ENCODE data around the gene PTGFRN.

The PTGFRN gene

DNA sequence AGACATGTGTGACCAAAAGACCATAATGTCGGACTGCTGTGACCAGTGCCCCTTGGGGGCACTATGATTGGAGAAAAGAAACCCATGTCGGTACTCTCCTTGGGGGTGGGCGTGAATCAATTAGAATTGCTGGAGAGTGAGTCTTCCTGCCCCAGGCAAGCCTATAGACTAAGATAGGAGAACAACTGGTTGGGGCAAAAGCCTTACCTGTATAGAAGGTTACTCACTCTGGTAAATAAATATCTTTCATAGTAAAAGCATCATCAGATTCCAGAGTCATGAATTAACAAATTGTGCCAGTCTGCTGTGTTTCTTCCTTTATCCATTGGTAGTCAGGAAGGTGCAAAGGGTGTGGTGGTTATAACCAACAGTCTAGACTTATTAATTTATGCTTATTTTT lies 2.9 kb upstream of the PTGFRN start:
- Histone ChIP-seq H3K4me1 (ENCODE audit: low read length) (no peaks in the 10 kb centered on the region), H3K36me3 (replicated peaks; ENCODE audit: low read depth, low read length) (no peaks in the 10 kb centered on the region), H3K27ac (ENCODE audit: low read length) (no peak overlapping the region), H4K20me1 (ENCODE audit: insufficient read depth, low read length) (no peaks in the 10 kb centered on the region), H3K4me2 (ENCODE audit: low read length) (no peak overlapping the region), H3K4me3 (ENCODE audit: low read length) (no peak overlapping the region), H3K9me3 (ENCODE audit: insufficient read depth, low read length) (no peaks in the 10 kb centered on the region), H2AFZ (ENCODE audit: low read depth, low read length) (no peak overlapping the region), H3K27me3 (ENCODE audit: low read depth, low read length) (no peaks in the 10 kb centered on the region; the same call in 1 of the 2 replicates), H3K9ac (ENCODE audit: low read length) (no peak overlapping the region), H3K79me2 (ENCODE audit: low read length) (no peaks in the 10 kb centered on the region)
- TF ChIP-seq, protein P1, sequence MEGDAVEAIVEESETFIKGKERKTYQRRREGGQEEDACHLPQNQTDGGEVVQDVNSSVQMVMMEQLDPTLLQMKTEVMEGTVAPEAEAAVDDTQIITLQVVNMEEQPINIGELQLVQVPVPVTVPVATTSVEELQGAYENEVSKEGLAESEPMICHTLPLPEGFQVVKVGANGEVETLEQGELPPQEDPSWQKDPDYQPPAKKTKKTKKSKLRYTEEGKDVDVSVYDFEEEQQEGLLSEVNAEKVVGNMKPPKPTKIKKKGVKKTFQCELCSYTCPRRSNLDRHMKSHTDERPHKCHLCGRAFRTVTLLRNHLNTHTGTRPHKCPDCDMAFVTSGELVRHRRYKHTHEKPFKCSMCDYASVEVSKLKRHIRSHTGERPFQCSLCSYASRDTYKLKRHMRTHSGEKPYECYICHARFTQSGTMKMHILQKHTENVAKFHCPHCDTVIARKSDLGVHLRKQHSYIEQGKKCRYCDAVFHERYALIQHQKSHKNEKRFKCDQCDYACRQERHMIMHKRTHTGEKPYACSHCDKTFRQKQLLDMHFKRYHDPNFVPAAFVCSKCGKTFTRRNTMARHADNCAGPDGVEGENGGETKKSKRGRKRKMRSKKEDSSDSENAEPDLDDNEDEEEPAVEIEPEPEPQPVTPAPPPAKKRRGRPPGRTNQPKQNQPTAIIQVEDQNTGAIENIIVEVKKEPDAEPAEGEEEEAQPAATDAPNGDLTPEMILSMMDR (IDR thresholded peaks at IDR 0.05; ENCODE audit: low read depth, low read length): no peak
- TF ChIP-seq EZH2phosphoT487 (IDR thresholded peaks at IDR 0.05; ENCODE audit: low read depth): no peak

DNA sequence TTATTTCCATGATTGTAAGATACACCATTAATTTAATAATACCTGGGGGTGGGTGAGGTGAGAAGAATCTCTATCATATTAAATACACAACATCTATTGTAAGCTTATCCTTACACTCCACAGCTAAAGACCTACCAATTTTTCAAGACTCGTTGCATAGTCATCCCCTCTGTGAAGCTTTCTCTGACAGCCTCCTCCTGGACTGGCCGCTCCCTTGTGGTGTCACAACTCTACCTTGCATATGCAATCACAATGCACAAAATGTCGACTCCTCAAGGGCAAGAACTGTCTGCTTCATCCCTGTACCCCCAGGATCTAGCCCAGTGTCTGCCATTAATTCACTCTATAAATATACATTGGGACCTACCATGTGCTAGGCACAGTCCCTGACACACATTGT lies 2.4 kb upstream of the PTGFRN start:
- Histone ChIP-seq H3K9me3 (ENCODE audit: insufficient read depth, low read length) (no peaks in the 10 kb centered on the region), H3K4me2 (ENCODE audit: low read length) (no peak overlapping the region), H3K27me3 (ENCODE audit: low read depth, low read length) (no peaks in the 10 kb centered on the region; the same call in 1 of the 2 replicates), H3K36me3 (replicated peaks; ENCODE audit: low read depth, low read length) (no peaks in the 10 kb centered on the region), H3K27ac (ENCODE audit: low read length) (no peak overlapping the region), H3K4me1 (ENCODE audit: low read length) (no peaks in the 10 kb centered on the region), H3K9ac (ENCODE audit: low read length) (no peak overlapping the region), H2AFZ (ENCODE audit: low read depth, low read length) (no peak overlapping the region), H4K20me1 (ENCODE audit: insufficient read depth, low read length) (no peaks in the 10 kb centered on the region), H3K79me2 (ENCODE audit: low read length) (no peaks in the 10 kb centered on the region), H3K4me3 (ENCODE audit: low read length) (no peak overlapping the region)
- TF ChIP-seq, protein P1 (IDR thresholded peaks at IDR 0.05; ENCODE audit: low read depth, low read length): no peak
- TF ChIP-seq EZH2phosphoT487 (IDR thresholded peaks at IDR 0.05; ENCODE audit: low read depth): no peak

DNA sequence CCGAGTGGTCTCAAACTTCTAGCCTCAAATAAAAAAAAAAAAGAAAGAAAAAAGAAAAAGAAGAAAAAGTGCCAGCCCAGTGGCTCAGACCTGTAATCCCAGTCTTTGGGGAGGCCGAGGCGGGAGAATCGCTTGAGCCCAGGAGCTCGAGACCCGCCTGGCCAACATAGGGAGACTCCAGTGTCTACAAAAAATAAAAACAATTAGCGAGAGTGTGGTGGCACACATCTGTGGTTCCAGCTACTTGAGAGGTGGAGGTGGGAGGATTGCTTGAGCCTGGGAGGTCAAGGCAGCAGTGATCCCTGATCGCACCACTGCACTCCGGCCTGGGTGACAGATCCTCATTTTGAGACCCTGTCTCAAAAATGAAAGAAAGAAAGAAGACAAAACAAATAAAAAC lies 1.4 kb upstream of the PTGFRN start:
- H3K36me3 ChIP-seq (replicated peaks; ENCODE audit: low read depth, low read length): no peaks in the 10 kb centered on the region
- no peak for TF ChIP-seq EZH2phosphoT487 (IDR thresholded peaks at IDR 0.05; ENCODE audit: low read depth)
- TF ChIP-seq, protein P1 (IDR thresholded peaks at IDR 0.05; ENCODE audit: low read depth, low read length): no peak
- no peaks in the 10 kb centered on the region for H3K79me2 ChIP-seq (ENCODE audit: low read length)
- H3K27me3 ChIP-seq (ENCODE audit: low read depth, low read length): no peaks in the 10 kb centered on the region
- H2AFZ ChIP-seq (ENCODE audit: low read depth, low read length): no peak overlapping the region
- no peak overlapping the region for H3K4me3 ChIP-seq (ENCODE audit: low read length)
- no peaks in the 10 kb centered on the region for H3K4me1 ChIP-seq (ENCODE audit: low read length)
- no peak overlapping the region for H3K4me2 ChIP-seq (ENCODE audit: low read length)
- no peak overlapping the region for H3K27ac ChIP-seq (ENCODE audit: low read length)
- no peaks in the 10 kb centered on the region for H4K20me1 ChIP-seq (ENCODE audit: insufficient read depth, low read length)
- H3K9ac ChIP-seq (ENCODE audit: low read length): no peak overlapping the region
- H3K9me3 ChIP-seq (ENCODE audit: insufficient read depth, low read length): no peaks in the 10 kb centered on the region

DNA sequence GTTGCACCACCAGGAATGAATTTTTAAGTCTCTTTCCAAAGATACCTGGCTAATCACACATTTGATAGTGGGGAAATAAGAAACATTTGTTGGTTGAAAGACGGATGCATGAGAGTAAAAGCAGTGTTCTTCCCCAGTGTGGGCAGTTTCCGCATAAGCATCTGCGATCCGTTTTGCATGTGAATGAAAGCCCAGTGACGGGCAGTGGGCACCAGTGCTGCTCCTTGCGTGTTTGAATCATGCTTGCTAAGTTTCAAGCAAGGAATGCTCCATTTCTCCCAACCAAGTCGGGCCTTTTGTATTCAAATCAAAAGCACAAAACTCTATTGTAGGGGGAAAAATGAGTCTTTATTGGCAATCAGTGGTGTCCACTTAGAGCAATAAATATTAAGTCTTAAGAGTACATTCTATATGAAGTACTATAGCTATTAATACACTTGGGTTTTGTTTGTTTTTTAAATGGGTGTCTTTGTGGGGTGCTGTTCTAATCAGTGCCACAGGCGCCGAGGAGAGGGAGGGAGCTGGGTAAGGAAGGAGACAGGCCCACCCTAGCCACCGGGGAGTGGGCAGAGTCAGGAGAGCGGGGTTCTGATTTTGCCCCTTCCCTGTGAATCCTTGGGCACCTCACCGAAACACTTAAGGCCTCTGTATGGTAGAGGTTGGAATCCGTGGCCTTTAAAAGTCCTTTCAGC lies 750 bp upstream of the PTGFRN start:
- Histone ChIP-seq H3K36me3 (replicated peaks; ENCODE audit: low read depth, low read length) (no peaks in the 10 kb centered on the region), H3K27me3 (ENCODE audit: low read depth, low read length) (no peaks in the 10 kb centered on the region), H3K4me3 (ENCODE audit: low read length) (no peak overlapping the region), H3K4me2 (ENCODE audit: low read length) (no peak overlapping the region), H3K9me3 (ENCODE audit: insufficient read depth, low read length) (no peaks in the 10 kb centered on the region), H2AFZ (ENCODE audit: low read depth, low read length) (no peak overlapping the region), H3K79me2 (ENCODE audit: low read length) (no peaks in the 10 kb centered on the region), H3K27ac (ENCODE audit: low read length) (no peak overlapping the region), H3K4me1 (ENCODE audit: low read length) (no peaks in the 10 kb centered on the region), H4K20me1 (ENCODE audit: insufficient read depth, low read length) (no peaks in the 10 kb centered on the region), H3K9ac (ENCODE audit: low read length) (no peak overlapping the region)
- no peak for TF ChIP-seq EZH2phosphoT487 (IDR thresholded peaks at IDR 0.05; ENCODE audit: low read depth)
- TF ChIP-seq, protein P1 (IDR thresholded peaks at IDR 0.05; ENCODE audit: low read depth, low read length): no peak
